ENCODE measurements around the gene POFUT2.

Gene POFUT2

GRCh38 chr21:45235488-45235887 is 52.2 kb downstream of the POFUT2 start:
- H3K9ac ChIP-seq (ENCODE audit: low read length in 2 of 2), result no peak overlapping the region
- no peak overlapping the region for H3K27ac ChIP-seq (ENCODE audit: low read length)
- H3K36me3 ChIP-seq (ENCODE audit: control insufficient read depth in 2 of 2, insufficient read depth in 2 of 2, low read length in 2 of 2), result no peaks in the 10 kb centered on the region
- no peaks in the 10 kb centered on the region for H3K9me3 ChIP-seq (ENCODE audit: control insufficient read depth in 2 of 2, low read length in 2 of 2)
- peaks cover 14 to 18% of the 10 kb centered on the region in 2 donors for H3K27me3 ChIP-seq (ENCODE audit: control insufficient read depth in 1 of 2, insufficient read depth in 2 of 2, low read length in 2 of 2)
- no peaks in the 10 kb centered on the region for H3K4me1 ChIP-seq (ENCODE audit: control insufficient read depth, insufficient read depth, low read length)
- H3K4me3 ChIP-seq (ENCODE audit: low read length in 2 of 2), result no peak overlapping the region

DNA sequence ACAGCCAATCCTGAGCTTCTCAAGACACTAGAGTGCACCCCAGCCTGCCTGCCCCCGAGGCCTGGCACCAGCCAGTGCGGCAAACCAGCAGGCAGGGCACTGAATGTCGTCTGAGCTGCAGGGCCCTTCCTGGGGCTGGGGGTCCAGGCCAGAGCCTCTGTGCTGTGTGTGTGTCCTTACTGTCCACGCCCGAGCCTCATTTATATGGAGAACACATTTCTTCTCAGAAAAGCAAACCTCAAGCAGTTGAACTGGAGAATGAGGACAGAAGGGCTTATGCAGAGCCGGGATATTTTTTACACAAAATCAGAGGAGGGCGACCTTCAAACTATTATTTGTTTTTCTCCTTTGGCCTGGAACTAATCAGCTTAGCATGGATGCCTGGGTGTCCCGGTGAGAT is 52.7 kb downstream of the POFUT2 start:
- H3K9ac ChIP-seq (ENCODE audit: low read length in 2 of 2), result no peak overlapping the region
- H3K27me3 ChIP-seq (ENCODE audit: control insufficient read depth in 1 of 2, insufficient read depth in 2 of 2, low read length in 2 of 2), result peaks cover 14 to 18% of the 10 kb centered on the region in 2 donors
- no peaks in the 10 kb centered on the region for H3K36me3 ChIP-seq (ENCODE audit: control insufficient read depth in 2 of 2, insufficient read depth in 2 of 2, low read length in 2 of 2)
- no peaks in the 10 kb centered on the region for H3K9me3 ChIP-seq (ENCODE audit: control insufficient read depth in 2 of 2, low read length in 2 of 2)
- no peaks in the 10 kb centered on the region for H3K4me1 ChIP-seq (ENCODE audit: control insufficient read depth, insufficient read depth, low read length)
- H3K4me3 ChIP-seq (ENCODE audit: low read length in 2 of 2), result no peak overlapping the region
- no peak overlapping the region for H3K27ac ChIP-seq (ENCODE audit: low read length)

DNA sequence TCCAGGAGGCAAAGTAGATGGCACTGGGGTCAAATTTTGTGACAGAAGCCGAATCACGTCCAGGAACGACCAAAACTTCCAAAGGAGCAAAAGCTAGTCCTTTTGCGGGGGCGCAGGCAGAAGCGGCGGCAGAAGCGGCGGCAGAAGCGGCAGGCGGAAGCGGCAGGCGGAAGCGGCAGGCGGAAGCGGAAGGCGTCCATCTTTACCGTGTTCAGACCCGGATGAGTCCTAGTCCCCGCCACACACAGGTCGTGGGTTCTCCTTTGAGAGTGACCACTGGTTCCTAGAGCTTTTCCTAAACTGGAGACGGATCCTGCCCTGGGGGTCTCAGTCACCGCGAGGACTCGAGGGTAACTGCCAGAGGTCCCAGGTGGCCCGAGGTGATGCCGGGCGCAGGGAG is 53.6 kb downstream of the POFUT2 start:
- Histone ChIP-seq H3K4me1 (ENCODE audit: control insufficient read depth, insufficient read depth, low read length) (no peaks in the 10 kb centered on the region), H3K4me3 (ENCODE audit: low read length in 2 of 2) (no peak overlapping the region), H3K27ac (ENCODE audit: low read length) (no peak overlapping the region), H3K9ac (ENCODE audit: low read length in 2 of 2) (no peak overlapping the region), H3K27me3 (ENCODE audit: control insufficient read depth in 1 of 2, insufficient read depth in 2 of 2, low read length in 2 of 2) (peaks cover 14 to 18% of the 10 kb centered on the region in 2 donors), H3K36me3 (ENCODE audit: control insufficient read depth in 2 of 2, insufficient read depth in 2 of 2, low read length in 2 of 2) (no peaks in the 10 kb centered on the region), H3K9me3 (ENCODE audit: control insufficient read depth in 2 of 2, low read length in 2 of 2) (no peaks in the 10 kb centered on the region)

GRCh38 chr21:45231705-45232104 is 56.0 kb downstream of the POFUT2 start:
- Histone ChIP-seq H3K4me3 (ENCODE audit: low read length in 2 of 2) (no peak overlapping the region), H3K27ac (ENCODE audit: low read length) (no peak overlapping the region), H3K36me3 (ENCODE audit: control insufficient read depth in 2 of 2, insufficient read depth in 2 of 2, low read length in 2 of 2) (no peaks in the 10 kb centered on the region), H3K9me3 (ENCODE audit: control insufficient read depth in 2 of 2, low read length in 2 of 2) (no peaks in the 10 kb centered on the region), H3K9ac (ENCODE audit: low read length in 2 of 2) (no peak overlapping the region), H3K27me3 (ENCODE audit: control insufficient read depth in 1 of 2, insufficient read depth in 2 of 2, low read length in 2 of 2) (peaks cover 14 to 18% of the 10 kb centered on the region in 2 donors), H3K4me1 (ENCODE audit: control insufficient read depth, insufficient read depth, low read length) (peaks cover 3% of the 10 kb centered on the region)

DNA sequence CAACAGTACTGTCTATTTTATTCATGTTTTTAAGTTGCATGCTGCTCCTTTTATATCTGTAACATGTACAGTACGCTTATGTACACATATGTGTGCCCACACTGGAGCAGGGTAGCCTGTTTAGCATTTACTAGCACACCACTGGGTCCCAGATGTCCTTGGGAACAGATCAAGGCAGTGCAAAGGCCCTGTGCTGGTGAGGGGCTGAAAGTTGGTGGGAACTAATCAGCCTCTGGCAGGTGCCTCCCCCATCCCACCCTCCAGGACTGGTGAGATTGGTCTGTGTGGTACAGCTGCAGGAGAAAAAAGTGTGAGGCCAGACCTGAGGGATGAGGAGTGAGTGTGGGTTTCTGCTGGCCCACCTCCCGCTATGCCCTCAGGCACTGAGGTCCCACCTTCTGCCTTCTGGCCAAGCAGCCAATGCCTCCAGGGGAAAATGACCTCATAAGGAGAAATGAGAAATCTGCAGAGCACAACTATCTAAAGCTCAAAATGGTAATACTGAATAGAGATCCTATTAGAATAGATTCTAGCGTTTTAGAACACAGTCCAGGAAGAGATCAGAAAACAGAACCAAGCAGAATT is 58.9 kb downstream of the POFUT2 start:
- Histone ChIP-seq H3K36me3 (ENCODE audit: control insufficient read depth in 2 of 2, insufficient read depth in 2 of 2, low read length in 2 of 2) (no peaks in the 10 kb centered on the region), H3K9me3 (ENCODE audit: control insufficient read depth in 2 of 2, low read length in 2 of 2) (no peaks in the 10 kb centered on the region), H3K9ac (ENCODE audit: low read length in 2 of 2) (no peak overlapping the region), H3K4me3 (ENCODE audit: low read length in 2 of 2) (no peak overlapping the region), H3K27ac (ENCODE audit: low read length) (no peak overlapping the region), H3K27me3 (ENCODE audit: control insufficient read depth in 1 of 2, insufficient read depth in 2 of 2, low read length in 2 of 2) (no peaks in the 10 kb centered on the region), H3K4me1 (ENCODE audit: control insufficient read depth, insufficient read depth, low read length) (peaks cover 3% of the 10 kb centered on the region)

DNA sequence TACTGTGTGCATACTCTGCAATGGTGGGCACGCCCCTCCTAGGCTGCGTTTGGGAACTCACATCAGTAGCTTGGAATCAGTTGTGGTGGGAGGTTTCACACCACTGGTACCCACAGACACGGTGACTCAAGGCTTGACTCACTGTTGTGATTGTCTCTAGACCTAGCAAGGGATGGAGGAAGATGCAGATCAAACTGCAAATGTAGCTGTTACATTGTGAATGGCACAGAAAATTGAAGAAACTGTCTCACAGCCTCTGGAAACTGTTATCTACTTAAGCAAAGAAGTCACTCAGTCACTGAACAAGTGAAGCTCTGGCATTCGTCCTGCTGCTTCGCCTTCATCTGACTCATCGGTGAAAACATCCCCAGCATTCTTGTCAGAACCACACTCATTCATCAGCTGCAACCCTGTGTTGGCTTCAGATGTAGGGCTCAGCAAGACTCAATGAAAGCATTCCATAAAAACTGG is 59.5 kb downstream of the POFUT2 start:
- no peaks in the 10 kb centered on the region for H3K27me3 ChIP-seq (ENCODE audit: control insufficient read depth in 1 of 2, insufficient read depth in 2 of 2, low read length in 2 of 2)
- H3K4me3 ChIP-seq (ENCODE audit: low read length in 2 of 2), result no peak overlapping the region
- H3K9ac ChIP-seq (ENCODE audit: low read length in 2 of 2), result no peak overlapping the region
- no peak overlapping the region for H3K27ac ChIP-seq (ENCODE audit: low read length)
- no peaks in the 10 kb centered on the region for H3K9me3 ChIP-seq (ENCODE audit: control insufficient read depth in 2 of 2, low read length in 2 of 2)
- H3K36me3 ChIP-seq (ENCODE audit: control insufficient read depth in 2 of 2, insufficient read depth in 2 of 2, low read length in 2 of 2), result peaks cover 5% of the 10 kb centered on the region in 2 donors
- H3K4me1 ChIP-seq (ENCODE audit: control insufficient read depth, insufficient read depth, low read length), result peaks cover 3% of the 10 kb centered on the region

DNA sequence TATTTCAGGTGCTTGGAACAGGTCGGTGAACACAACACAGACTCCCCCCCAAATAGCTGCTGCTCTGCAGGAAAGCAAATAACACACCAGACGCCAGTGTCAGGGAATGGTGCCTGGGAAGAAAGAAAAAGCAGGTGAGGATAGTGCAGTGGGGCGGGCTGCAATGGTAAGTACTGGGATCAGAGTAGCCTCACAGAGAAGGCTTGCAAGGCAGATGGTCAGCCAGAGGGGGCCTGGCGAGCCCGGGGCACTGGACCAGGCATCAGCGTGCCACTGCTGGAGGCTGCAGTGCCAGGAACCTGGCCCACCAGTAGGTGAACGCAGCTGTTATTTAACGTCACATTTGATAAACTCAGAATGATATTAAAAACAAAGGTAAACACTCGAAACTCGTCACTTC is 60.0 kb downstream of the POFUT2 start:
- no peak overlapping the region for H3K9ac ChIP-seq (ENCODE audit: low read length in 2 of 2)
- peaks cover 3% of the 10 kb centered on the region for H3K4me1 ChIP-seq (ENCODE audit: control insufficient read depth, insufficient read depth, low read length)
- no peak overlapping the region for H3K4me3 ChIP-seq (ENCODE audit: low read length in 2 of 2)
- peaks cover 9% of the 10 kb centered on the region in 2 donors for H3K36me3 ChIP-seq (ENCODE audit: control insufficient read depth in 2 of 2, insufficient read depth in 2 of 2, low read length in 2 of 2)
- no peaks in the 10 kb centered on the region for H3K9me3 ChIP-seq (ENCODE audit: control insufficient read depth in 2 of 2, low read length in 2 of 2)
- H3K27ac ChIP-seq (ENCODE audit: low read length), result no peak overlapping the region
- H3K27me3 ChIP-seq (ENCODE audit: control insufficient read depth in 1 of 2, insufficient read depth in 2 of 2, low read length in 2 of 2), result no peaks in the 10 kb centered on the region

DNA sequence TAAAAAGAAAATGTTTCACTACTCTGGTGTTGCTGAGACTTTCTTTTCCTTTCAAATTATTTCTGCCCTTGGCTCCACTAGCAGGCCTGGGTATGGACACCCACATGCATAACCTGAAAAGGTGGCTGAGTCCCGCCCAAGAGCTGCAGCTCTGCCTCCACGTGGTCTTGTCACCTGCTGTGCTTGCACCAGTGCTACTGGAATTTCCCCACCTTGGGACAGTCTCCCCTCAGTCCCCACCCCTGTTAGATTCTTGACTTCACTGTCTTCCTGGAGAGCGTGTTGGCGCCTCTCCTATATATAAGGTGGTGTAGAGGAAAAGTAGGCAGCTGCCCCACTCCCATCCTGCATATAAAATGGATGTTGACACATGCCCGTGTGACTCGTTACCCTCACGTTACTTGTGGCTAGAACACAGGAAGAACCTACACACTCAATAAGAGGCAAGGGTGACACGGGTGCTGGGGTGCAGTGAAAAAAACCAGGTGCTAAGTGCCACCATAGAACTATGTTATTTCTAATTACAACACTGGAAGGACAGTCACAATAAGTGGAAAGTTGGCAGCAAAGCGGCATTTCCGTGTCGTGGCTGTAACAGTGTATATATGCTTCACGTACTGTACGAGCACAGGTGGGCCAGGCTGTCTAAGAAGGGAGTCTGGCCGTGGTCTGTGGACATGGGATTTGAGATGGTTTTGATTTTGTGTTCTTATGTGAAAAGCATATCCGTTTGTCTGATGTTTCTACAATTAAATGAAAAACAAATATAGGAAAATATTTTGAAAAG is 61.0 kb downstream of the POFUT2 start:
- Histone ChIP-seq H3K9me3 (ENCODE audit: control insufficient read depth in 2 of 2, low read length in 2 of 2) (no peaks in the 10 kb centered on the region), H3K4me3 (ENCODE audit: low read length in 2 of 2) (no peak overlapping the region), H3K9ac (ENCODE audit: low read length in 2 of 2) (no peak overlapping the region), H3K36me3 (ENCODE audit: control insufficient read depth in 2 of 2, insufficient read depth in 2 of 2, low read length in 2 of 2) (peaks cover 17 to 18% of the 10 kb centered on the region in 2 donors), H3K27me3 (ENCODE audit: control insufficient read depth in 1 of 2, insufficient read depth in 2 of 2, low read length in 2 of 2) (no peaks in the 10 kb centered on the region), H3K4me1 (ENCODE audit: control insufficient read depth, insufficient read depth, low read length) (peaks cover 3% of the 10 kb centered on the region), H3K27ac (ENCODE audit: low read length) (no peak overlapping the region)

GRCh38 chr21:45225741-45226327 is 61.9 kb downstream of the POFUT2 start:
- peaks cover 3% of the 10 kb centered on the region for H3K4me1 ChIP-seq (ENCODE audit: control insufficient read depth, insufficient read depth, low read length)
- no peak overlapping the region for H3K9ac ChIP-seq (ENCODE audit: low read length in 2 of 2)
- no peak overlapping the region for H3K27ac ChIP-seq (ENCODE audit: low read length)
- no peak overlapping the region for H3K4me3 ChIP-seq (ENCODE audit: low read length in 2 of 2)
- peaks cover 25 to 26% of the 10 kb centered on the region in 2 donors for H3K36me3 ChIP-seq (ENCODE audit: control insufficient read depth in 2 of 2, insufficient read depth in 2 of 2, low read length in 2 of 2)
- no peaks in the 10 kb centered on the region for H3K27me3 ChIP-seq (ENCODE audit: control insufficient read depth in 1 of 2, insufficient read depth in 2 of 2, low read length in 2 of 2)
- no peaks in the 10 kb centered on the region for H3K9me3 ChIP-seq (ENCODE audit: control insufficient read depth in 2 of 2, low read length in 2 of 2)

DNA sequence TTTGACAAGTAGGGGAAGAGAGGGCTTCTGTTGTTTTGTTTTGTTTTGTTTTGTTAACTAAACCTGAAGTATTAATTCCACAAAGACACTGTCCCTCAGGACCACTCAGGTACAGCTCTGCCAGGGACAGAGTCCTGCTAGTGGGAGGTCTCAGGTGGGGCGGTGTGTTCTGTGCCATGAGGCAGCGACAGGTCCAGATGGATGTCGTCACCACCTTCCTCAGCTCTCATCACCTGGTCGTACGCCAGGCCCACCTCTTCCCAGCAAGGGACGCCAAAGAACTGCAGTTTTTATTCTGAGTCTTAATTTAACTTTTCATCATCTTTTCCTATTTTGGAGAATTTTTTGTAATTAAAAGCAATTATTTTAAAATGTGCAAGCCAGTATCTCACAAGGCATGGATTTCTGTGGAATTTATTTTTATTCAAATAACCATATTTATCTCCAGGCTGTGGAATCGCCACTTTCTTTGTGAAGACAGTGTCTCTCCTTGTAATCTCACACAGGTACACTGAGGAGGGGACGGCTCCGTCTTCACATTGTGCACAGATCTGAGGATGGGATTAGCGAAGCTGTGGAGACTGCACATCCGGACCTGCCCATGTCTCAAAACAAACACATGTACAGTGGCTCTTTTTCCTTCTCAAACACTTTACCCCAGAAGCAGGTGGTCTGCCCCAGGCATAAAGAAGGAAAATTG is 62.5 kb downstream of the POFUT2 start:
- Histone ChIP-seq H3K27ac (ENCODE audit: low read length) (no peak overlapping the region), H3K27me3 (ENCODE audit: control insufficient read depth in 1 of 2, insufficient read depth in 2 of 2, low read length in 2 of 2) (no peaks in the 10 kb centered on the region), H3K36me3 (ENCODE audit: control insufficient read depth in 2 of 2, insufficient read depth in 2 of 2, low read length in 2 of 2) (peaks cover 31 to 32% of the 10 kb centered on the region in 2 donors), H3K9ac (ENCODE audit: low read length in 2 of 2) (no peak overlapping the region), H3K4me3 (ENCODE audit: low read length in 2 of 2) (no peak overlapping the region), H3K4me1 (ENCODE audit: control insufficient read depth, insufficient read depth, low read length) (peaks cover 3% of the 10 kb centered on the region), H3K9me3 (ENCODE audit: control insufficient read depth in 2 of 2, low read length in 2 of 2) (no peaks in the 10 kb centered on the region)
